Mesodermal cell (in vitro differentiated cells): Measurements from ENCODE around the gene ZNF646.
A peak's percentile ranks its signal among the peaks of the same experiment; 100 is the strongest.

ENCODE experiments used
- H3K27ac ChIP-seq: 2 replicates; pipeline ENCODE4 v1.7.0; 2013; ENCODE audit warnings: mild to moderate bottlenecking, low read depth, low read length, moderate library complexity; ENCODE audit not compliant: severe bottlenecking
- H3K36me3 ChIP-seq: 2 replicates; pipeline ENCODE4 v1.7.1; 2013; ENCODE audit warnings: mild to moderate bottlenecking, low read length, moderate library complexity; ENCODE audit not compliant: control insufficient read depth, insufficient read depth
- H3K4me1 ChIP-seq: one replicate; pipeline ENCODE4 v1.7.1; 2013; ENCODE audit warnings: mild to moderate bottlenecking, low read length; ENCODE audit not compliant: insufficient read depth, control insufficient read depth, poor library complexity, severe bottlenecking
- H3K4me3 ChIP-seq: 2 replicates; pipeline ENCODE4 v1.7.0; 2013; ENCODE audit warnings: low read length, control low read depth, mild to moderate bottlenecking; ENCODE audit not compliant: insufficient read depth, poor library complexity, severe bottlenecking; ENCODE audit errors: extremely low read depth
- H3K9me3 ChIP-seq: 2 replicates; pipeline ENCODE4 v1.7.1; 2013; ENCODE audit warnings: mild to moderate bottlenecking, low read length, moderate library complexity; ENCODE audit not compliant: control insufficient read depth
- WGBS, 2 experiments: methylation state at CpG; one replicate each; pipeline ENCODE4 v1.1.5; 2013; ENCODE audit warnings: missing lambda C conversion rate in 2 of 2; ENCODE audit not compliant: insufficient coverage in 2 of 2; 5-methylcytosine and 5-hydroxymethylcytosine counted together

The ZNF646 gene

DNA sequence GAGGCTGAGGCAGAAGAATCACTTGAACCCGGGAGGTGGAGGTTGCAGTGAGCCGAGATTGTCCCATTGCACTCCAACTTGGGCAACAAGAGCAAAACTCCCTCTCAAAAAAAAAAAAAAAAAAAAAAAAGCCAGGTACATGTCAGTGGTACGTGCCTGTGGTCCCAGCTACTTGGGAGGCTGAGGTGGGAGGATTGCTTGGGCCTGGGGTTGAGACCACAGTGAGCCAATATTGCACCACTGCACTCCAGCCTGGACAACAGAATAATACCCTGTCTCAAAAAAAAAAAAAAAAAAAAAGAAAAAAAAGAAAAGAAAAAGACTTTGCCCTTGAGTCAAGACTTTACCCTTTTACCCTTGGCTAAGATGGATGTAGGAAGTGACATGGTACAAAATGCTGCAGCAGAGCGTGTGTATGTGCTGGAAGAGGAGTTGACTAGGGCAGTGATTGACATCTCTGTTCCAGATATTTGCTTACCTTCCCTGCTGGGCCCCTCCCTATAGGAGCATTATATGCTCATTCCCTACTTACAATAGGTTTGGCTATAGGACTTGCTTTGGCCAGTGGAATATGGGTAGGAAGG lies 30.2 kb upstream of the ZNF646 start:
- H3K4me1 ChIP-seq, result no peaks in the 10 kb centered on the region
- no peak overlapping the region for H3K4me3 ChIP-seq
- H3K9me3 ChIP-seq, result no peaks in the 10 kb centered on the region
- H3K36me3 ChIP-seq, result peaks cover 24% of the 10 kb centered on the region
- no peak overlapping the region for H3K27ac ChIP-seq
- 83% methylated on average over 1 of the region's 4 CpGs; no CpG with 5 or more reads in 1 of the 2 experiments for WGBS, 2 experiments

DNA sequence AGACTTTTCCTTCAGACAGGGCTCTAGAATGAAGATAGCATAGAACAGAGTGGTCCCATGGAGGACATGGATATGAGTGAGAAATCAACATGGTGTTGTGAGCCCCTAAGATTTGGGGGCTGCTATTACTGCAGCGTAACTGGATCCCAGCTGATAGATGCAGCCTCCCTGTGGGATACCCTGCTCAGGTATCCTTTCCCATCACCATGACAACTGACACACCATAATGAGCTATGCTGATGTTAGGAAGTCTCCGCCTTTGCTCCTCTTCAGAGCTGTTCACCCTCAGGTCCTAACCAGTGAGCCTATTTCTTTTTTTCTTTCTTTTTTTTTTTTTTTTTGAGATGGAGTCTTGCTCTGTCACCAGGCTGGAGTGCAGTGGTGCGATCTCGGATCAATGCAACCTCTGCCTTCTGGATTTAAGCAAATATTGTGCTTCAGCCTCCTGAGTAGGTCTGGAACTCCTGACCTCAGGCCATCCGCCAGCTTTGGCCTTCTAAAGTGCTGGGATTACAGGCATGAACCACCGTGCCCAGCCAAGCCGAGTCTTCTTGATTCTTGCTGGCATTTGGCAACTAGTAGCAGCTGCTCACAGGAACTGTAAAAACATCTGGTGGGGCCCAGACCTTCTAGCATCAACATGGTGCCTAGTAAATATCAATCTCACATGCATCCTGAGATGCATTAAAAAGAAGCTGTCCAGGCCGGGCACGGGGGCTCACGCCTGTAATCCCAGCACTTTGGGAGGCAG lies 23.8 kb upstream of the ZNF646 start:
- WGBS, 2 experiments, result 84 to 95% methylated on average over 8 to 9 of the region's 10 CpGs
- Histone ChIP-seq H3K36me3 (no peaks in the 10 kb centered on the region), H3K9me3 (no peaks in the 10 kb centered on the region), H3K4me3 (no peak overlapping the region), H3K4me1 (peaks cover 6% of the 10 kb centered on the region), H3K27ac (no peak overlapping the region)

DNA sequence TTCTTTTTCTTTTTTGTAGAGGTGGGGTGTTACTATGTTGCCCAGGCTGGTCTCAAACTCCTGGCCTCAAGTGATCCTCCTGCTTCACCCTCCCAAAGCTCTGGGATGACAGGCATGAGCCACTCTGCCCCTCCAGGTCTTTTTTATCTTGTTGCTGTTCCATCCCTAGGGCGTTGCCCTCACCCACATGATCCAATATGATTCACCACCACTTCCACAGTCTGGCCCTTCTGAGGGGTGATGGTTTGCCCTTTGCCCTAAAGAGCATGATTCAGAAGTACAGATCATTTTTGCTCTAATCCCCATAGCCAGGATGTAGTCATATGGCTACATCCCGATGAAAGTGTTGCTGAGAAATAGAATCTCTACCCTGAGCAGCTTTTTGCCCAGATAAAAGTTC lies 22.1 kb upstream of the ZNF646 start:
- 78% methylated on average over 1 of the region's 2 CpGs; no CpG with 5 or more reads in 1 of the 2 experiments for WGBS, 2 experiments
- no peak overlapping the region for H3K27ac ChIP-seq

DNA sequence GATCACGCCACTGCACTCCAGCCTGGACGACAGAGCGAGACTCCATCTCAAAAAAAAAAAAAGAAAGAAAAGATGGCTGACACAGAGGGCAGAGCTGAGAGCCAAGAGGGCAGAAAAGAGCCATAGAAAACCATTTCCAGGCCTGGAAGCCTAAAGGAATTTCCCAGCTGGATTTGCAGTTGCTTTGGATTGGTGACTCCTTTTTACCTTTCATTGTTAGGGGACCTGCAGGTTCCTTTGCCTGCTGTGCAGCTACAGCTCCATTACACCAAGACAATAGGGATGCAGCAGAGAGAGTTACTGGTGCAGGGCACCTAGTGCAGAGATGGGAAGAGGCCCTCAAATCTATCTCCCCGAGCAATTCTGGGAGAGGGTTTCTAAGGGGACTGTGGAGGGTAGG lies 18.6 kb upstream of the ZNF646 start:
- WGBS, 2 experiments, result 67 to 91% methylated on average over 1 to 4 of the region's 4 CpGs

More for the DNA sequence above, 22.1 kb upstream of the ZNF646 start:
- H3K4me1 ChIP-seq, result peaks cover 6% of the 10 kb centered on the region
- H3K36me3 ChIP-seq, result no peaks in the 10 kb centered on the region
- no peaks in the 10 kb centered on the region for H3K9me3 ChIP-seq
- H3K4me3 ChIP-seq, result no peak overlapping the region

DNA sequence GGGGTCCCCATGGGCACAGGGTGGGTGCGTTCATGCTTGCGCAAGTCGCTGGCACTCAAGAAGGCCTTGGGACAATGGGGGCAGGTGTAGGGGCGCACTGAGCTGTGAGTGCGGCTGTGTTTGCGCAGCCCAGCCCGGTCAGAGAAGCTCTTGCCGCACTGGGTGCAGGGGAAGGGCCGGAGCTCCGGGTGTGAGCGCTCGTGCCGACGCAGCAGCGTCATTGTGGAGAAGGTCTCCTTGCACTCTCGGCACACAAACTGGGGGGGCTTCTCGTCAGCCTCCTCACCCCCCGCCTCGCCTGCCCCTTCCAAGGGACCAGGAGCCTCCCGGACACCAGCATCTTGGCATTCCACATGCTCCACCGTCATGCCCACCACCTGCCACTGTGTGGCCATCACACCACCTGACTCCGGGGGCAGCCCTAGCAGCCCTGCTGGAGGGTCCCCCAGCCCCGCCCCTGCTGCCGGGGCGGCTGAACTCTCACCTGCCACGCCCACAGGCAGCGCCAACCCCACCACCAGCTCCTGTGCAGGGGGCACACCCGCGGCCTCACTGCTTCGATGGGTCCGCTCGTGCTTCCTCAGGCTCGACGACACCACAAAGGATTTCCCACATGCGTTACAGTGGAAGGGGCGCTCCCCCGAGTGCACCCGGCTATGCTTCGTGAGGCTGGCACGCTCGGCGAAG lies 13.0 kb upstream of the ZNF646 start:
- Histone ChIP-seq H3K27ac (no peak overlapping the region), H3K4me3 (no peak overlapping the region), H3K9me3 (no peaks in the 10 kb centered on the region), H3K4me1 (peaks cover 13% of the 10 kb centered on the region), H3K36me3 (peaks cover 43% of the 10 kb centered on the region)
- WGBS, 2 experiments, result 95 to 97% methylated on average over 41 of the region's 42 CpGs

More for the DNA sequence above, 18.6 kb upstream of the ZNF646 start:
- no peak overlapping the region for H3K27ac ChIP-seq
- peaks cover 20% of the 10 kb centered on the region for H3K36me3 ChIP-seq
- H3K4me3 ChIP-seq, result no peak overlapping the region
- no peaks in the 10 kb centered on the region for H3K9me3 ChIP-seq
- H3K4me1 ChIP-seq, result peaks cover 6% of the 10 kb centered on the region

DNA sequence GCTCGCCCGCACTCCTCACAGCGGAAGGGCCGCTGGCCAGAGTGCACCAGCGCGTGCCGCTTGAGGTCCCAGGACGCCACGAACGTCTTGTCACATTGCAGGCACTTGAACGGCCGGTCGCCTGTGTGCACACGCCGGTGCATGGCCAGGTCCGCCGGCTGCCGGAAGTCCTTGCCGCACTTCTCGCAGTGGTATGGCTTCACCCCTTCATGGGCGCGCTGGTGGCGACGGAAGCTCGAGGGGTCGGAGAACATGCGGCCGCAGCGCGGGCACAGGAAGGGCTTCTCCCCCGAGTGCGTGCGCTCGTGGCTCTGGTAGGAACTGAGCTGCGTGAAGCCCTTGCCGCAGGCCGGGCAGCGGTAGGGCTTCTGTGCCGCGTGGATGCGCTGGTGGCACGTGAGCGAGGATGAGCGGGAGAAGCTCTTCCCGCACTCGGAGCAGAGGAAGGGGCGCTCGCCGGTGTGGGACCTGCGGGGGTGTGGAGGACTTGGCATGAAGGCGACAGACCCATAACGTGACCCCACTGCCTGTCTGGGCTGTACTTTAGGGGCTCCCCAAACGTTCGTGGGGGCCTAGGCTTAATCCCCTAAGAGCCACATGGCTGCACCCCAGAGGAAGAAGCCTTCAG lies 12.3 kb upstream of the ZNF646 start:
- no peaks in the 10 kb centered on the region for H3K9me3 ChIP-seq
- peaks cover 13% of the 10 kb centered on the region for H3K4me1 ChIP-seq
- WGBS, 2 experiments, result 95 to 97% methylated on average over 54 of the region's 54 CpGs
- H3K27ac ChIP-seq, result no peak overlapping the region
- peaks cover 43% of the 10 kb centered on the region for H3K36me3 ChIP-seq
- no peak overlapping the region for H3K4me3 ChIP-seq

- WGBS, 2 experiments, result 93% methylated on average over 8 to 9 of the region's 9 CpGs
- Histone ChIP-seq H3K27ac (no peak overlapping the region), H3K4me3 (no peak overlapping the region), H3K9me3 (no peaks in the 10 kb centered on the region), H3K4me1 (peaks cover 13% of the 10 kb centered on the region), H3K36me3 (peaks cover 45% of the 10 kb centered on the region)
These were observed 10.8 kb upstream of the ZNF646 start for GRCh38 chr16:31063495-31063842.

- no peak overlapping the region for H3K4me3 ChIP-seq
- peaks cover 41% of the 10 kb centered on the region for H3K36me3 ChIP-seq
- peak overlapping the region; percentile 91 for H3K27ac ChIP-seq
- H3K4me1 ChIP-seq, result peaks cover 13% of the 10 kb centered on the region
- WGBS, 2 experiments, result 98% methylated on average over 51 to 56 of the region's 56 CpGs
- no peaks in the 10 kb centered on the region for H3K9me3 ChIP-seq
These were observed 10.2 kb upstream of the ZNF646 start for GRCh38 chr16:31063843-31064611.

DNA sequence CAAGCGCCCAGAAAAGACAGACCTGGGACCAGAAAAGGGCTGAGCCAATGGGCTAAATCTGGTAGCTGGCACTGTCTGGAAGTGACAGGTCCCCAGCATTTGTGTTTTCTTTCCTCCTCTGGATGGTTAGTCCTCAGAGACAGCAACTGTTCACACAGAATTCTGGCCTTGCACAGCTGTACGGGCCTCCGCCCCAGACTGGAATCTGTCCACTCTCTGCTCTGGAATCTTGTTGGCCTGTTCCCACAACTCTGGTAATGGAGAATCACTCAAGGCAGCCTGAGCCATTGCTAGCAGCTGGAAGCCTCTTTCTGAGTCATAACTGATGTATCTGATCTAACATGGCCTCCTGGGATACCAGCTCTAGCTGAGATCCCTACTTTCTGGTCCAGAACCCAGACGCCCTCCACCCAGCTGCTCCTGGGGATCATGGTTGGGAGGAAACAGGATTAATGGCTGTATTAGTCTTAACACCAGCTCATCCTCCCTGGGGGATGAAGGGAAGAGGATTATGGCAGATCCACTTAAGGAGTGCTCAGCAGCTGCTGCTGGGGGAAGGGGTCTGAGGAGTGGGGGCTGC lies 9.2 kb upstream of the ZNF646 start:
- Histone ChIP-seq H3K9me3 (no peaks in the 10 kb centered on the region), H3K4me3 (no peak overlapping the region), H3K27ac (peak overlapping the region; percentile 91), H3K36me3 (peaks cover 35% of the 10 kb centered on the region), H3K4me1 (peaks cover 13% of the 10 kb centered on the region)
- WGBS, 2 experiments, result 95% methylated on average over 3 of the region's 4 CpGs

GRCh38 chr16:31067342-31067741 lies 6.9 kb upstream of the ZNF646 start:
- peaks cover 13% of the 10 kb centered on the region for H3K4me1 ChIP-seq
- H3K4me3 ChIP-seq, result no peak overlapping the region
- H3K36me3 ChIP-seq, result peaks cover 18% of the 10 kb centered on the region
- no peak overlapping the region for H3K27ac ChIP-seq
- no peaks in the 10 kb centered on the region for H3K9me3 ChIP-seq
- 89% methylated on average over 1 of the region's 3 CpGs; no CpG with 5 or more reads in 1 of the 2 experiments for WGBS, 2 experiments
